WTC11 (cell line): Measurements from ENCODE around the gene HPCAL1.

ENCODE experiments used
- CREB1 ChIP-seq: sonication (generic); formaldehyde crosslinking; IDR thresholded peaks from 2 replicates; pipeline ENCODE4 v1.8.0; 2023; ENCODE audit warnings: mild to moderate bottlenecking, missing genetic modification reagents
- CTCF ChIP-seq: fragments of 200-600 bp; IDR thresholded peaks from 2 replicates; pipeline ENCODE4 v1.8.0; 2022; ENCODE audit warnings: antibody characterized with exemption
- ETV6 ChIP-seq: sonication (generic); formaldehyde crosslinking; IDR thresholded peaks from 2 replicates; pipeline ENCODE4 v1.8.1; 2022; ENCODE audit warnings: mild to moderate bottlenecking, missing genetic modification reagents
- NR3C1 ChIP-seq: sonication (generic); formaldehyde crosslinking; conservative IDR thresholded peaks from 2 replicates; pipeline ENCODE4 v1.8.1; 2023; ENCODE audit warnings: low read depth, mild to moderate bottlenecking, missing genetic modification reagents
- PRRX2 ChIP-seq: fragments of 250-450 bp; sonication (Bioruptor Pico); IDR thresholded peaks from 2 replicates; pipeline ENCODE4 v1.8.0; 2021; ENCODE audit warnings: mild to moderate bottlenecking
- RELA ChIP-seq: sonication (generic); formaldehyde crosslinking; IDR thresholded peaks from 2 replicates; pipeline ENCODE4 v1.8.1; 2022; ENCODE audit warnings: missing genetic modification reagents, mild to moderate bottlenecking, borderline replicate concordance
- SMAD3 ChIP-seq: sonication (generic); formaldehyde crosslinking; IDR thresholded peaks from 2 replicates; pipeline ENCODE4 v1.8.0; 2022; ENCODE audit warnings: missing genetic modification reagents, mild to moderate bottlenecking, borderline replicate concordance
- SP1 ChIP-seq: sonication (generic); formaldehyde crosslinking; conservative IDR thresholded peaks from 2 replicates; pipeline ENCODE4 v1.8.1; 2022; ENCODE audit warnings: missing genetic modification reagents
- STAT6 ChIP-seq: sonication (generic); formaldehyde crosslinking; conservative IDR thresholded peaks from 2 replicates; pipeline ENCODE4 v1.8.1; 2023; ENCODE audit warnings: mild to moderate bottlenecking, low read depth, missing genetic modification reagents, moderate library complexity
- TEAD4 ChIP-seq: sonication (generic); formaldehyde crosslinking; IDR thresholded peaks from 2 replicates; pipeline ENCODE4 v1.8.0; 2022; ENCODE audit warnings: mild to moderate bottlenecking, missing genetic modification reagents
- USF2 ChIP-seq: sonication (generic); formaldehyde crosslinking; IDR thresholded peaks from 2 replicates; pipeline ENCODE4 v1.8.1; 2023; ENCODE audit warnings: mild to moderate bottlenecking, missing genetic modification reagents, moderate library complexity

GRCh38 chr2:10427618-10427949 is 124.9 kb downstream of the HPCAL1 start:
- no peak for TF ChIP-seq NR3C1
- TF ChIP-seq STAT6 (CRISPR knock-in tag), result no peak
- no peak for TF ChIP-seq CTCF
- TF ChIP-seq ETV6 (CRISPR knock-in tag), result no peak
- TF ChIP-seq TEAD4, result no peak
- no peak for TF ChIP-seq CREB1
- no peak for TF ChIP-seq SP1 (CRISPR knock-in tag)
- TF ChIP-seq SMAD3 (CRISPR knock-in tag), result no peak
- TF ChIP-seq RELA (CRISPR knock-in tag), result no peak
- TF ChIP-seq PRRX2, result no peak
- TF ChIP-seq USF2 (CRISPR knock-in tag), result no peak
